Keratinocyte (primary cell): ENCODE results near the gene GLA. TPM values are rescaled to one million over a fixed set of nuclear protein-coding genes. Genes with fewer than 3 reads are reported as not detected.

Experiments used
- DNase-seq: peaks from one replicate; pipeline ENCODE4 v3.0.0-alpha.2; 2011; ENCODE audit warnings: low read depth, missing footprints, low spot score
- FAIRE-seq: peaks from 2 replicates; lab custom pipeline; 2011; peaks lifted over from hg19 to GRCh38; lab: Jason Lieb, UNC
- H2AFZ ChIP-seq: 2 replicates; pipeline ENCODE4 v1.6.0; 2012; ENCODE audit warnings: low read length, control low read depth, inconsistent platforms; ENCODE audit not compliant: control insufficient read depth
- H3K27ac ChIP-seq: 2 replicates; pipeline ENCODE4 v1.5.1; 2011; ENCODE audit warnings: low read length; ENCODE audit not compliant: control insufficient read depth, insufficient read depth
- H3K27me3 ChIP-seq: 3 replicates; pipeline ENCODE4 v1.6.0; 2011; ENCODE audit warnings: low read length; ENCODE audit not compliant: control insufficient read depth, insufficient read depth; ENCODE audit errors: extremely low read depth
- H3K36me3 ChIP-seq, 2 experiments: 2 replicates in 1 of 2; 3 replicates in 1 of 2; pipeline ENCODE4 v1.5.1; 2011; ENCODE audit warnings: low read length in 2 of 2, mild to moderate bottlenecking in 1 of 2; ENCODE audit not compliant: control insufficient read depth in 2 of 2, insufficient read depth in 2 of 2; ENCODE audit errors: extremely low read depth in 1 of 2
- H3K4me1 ChIP-seq: 3 replicates; pipeline ENCODE4 v1.5.1; 2011; ENCODE audit warnings: low read length; ENCODE audit not compliant: control insufficient read depth, insufficient read depth; ENCODE audit errors: extremely low read depth
- H3K4me2 ChIP-seq: 3 replicates; pipeline ENCODE4 v1.6.0; 2011; ENCODE audit warnings: low read depth, low read length; ENCODE audit not compliant: control insufficient read depth, insufficient read depth; ENCODE audit errors: extremely low read depth
- H3K4me3 ChIP-seq, 3 experiments: fragments of 200-600 bp in 1 of 3; sonication (generic) in 1 of 3; 2 replicates in 2 of 3; 3 replicates in 1 of 3; pipeline ENCODE4 v1.5.1; 2011 to 2016; ENCODE audit warnings: low read length in 3 of 3, mild to moderate bottlenecking in 3 of 3, control low read depth in 2 of 3, inconsistent platforms in 1 of 3, low read depth in 1 of 3, mixed read lengths in 1 of 3, mixed run types in 1 of 3, moderate library complexity in 1 of 3; ENCODE audit not compliant: control insufficient read depth in 2 of 3, insufficient read depth in 2 of 3; ENCODE audit errors: extremely low read depth in 1 of 3
- H3K79me2 ChIP-seq: 2 replicates; pipeline ENCODE4 v1.6.0; 2012; ENCODE audit warnings: low read length; ENCODE audit not compliant: control insufficient read depth, insufficient read depth
- H3K9ac ChIP-seq: 3 replicates; pipeline ENCODE4 v1.6.0; 2011; ENCODE audit warnings: low read length; ENCODE audit not compliant: control insufficient read depth, insufficient read depth; ENCODE audit errors: extremely low read depth
- H3K9me1 ChIP-seq: 3 replicates; pipeline ENCODE4 v1.6.0; 2011; ENCODE audit warnings: low read length; ENCODE audit not compliant: control insufficient read depth, insufficient read depth; ENCODE audit errors: extremely low read depth
- H3K9me3 ChIP-seq: 2 replicates; pipeline ENCODE4 v1.5.1; 2012; ENCODE audit warnings: low read depth, low read length; ENCODE audit not compliant: control insufficient read depth
- H4K20me1 ChIP-seq: 3 replicates; pipeline ENCODE4 v1.6.0; 2011; ENCODE audit warnings: low read length; ENCODE audit not compliant: control insufficient read depth, insufficient read depth; ENCODE audit errors: extremely low read depth
- CTCF ChIP-seq, 3 experiments: IDR thresholded peaks in 1 of 3; conservative IDR thresholded peaks in 1 of 3; optimal IDR thresholded peaks in 1 of 3; 2 replicates in 2 of 3; 3 replicates in 1 of 3; pipeline versions ENCODE3 to v1.5.1; 2011; ENCODE audit warnings: low read length in 3 of 3, mild to moderate bottlenecking in 3 of 3, moderate library complexity in 2 of 3, control low read depth in 1 of 3, inconsistent platforms in 1 of 3; ENCODE audit not compliant: insufficient read depth in 2 of 3; ENCODE audit errors: extremely low read depth in 1 of 3
- EZH2 ChIP-seq: IDR thresholded peaks from one replicate; pipeline ENCODE4 v1.6.1; 2012; ENCODE audit warnings: inconsistent platforms, mild to moderate bottlenecking, low read length, moderate library complexity
- dilution Hi-C: fragments of 300-500 bp; cut with MboI; formaldehyde crosslinking; loops from one replicate; pipeline ENCODE4 v1.7.0; 2020; ENCODE audit warnings: low sequenced_read_pairs; ENCODE audit not compliant: extremely low pct_ligation_motif_present
- polyA plus RNA-seq, 5 experiments: library from polyadenylated mRNA; depleted of rRNA in 3 of 5; stranded (reverse) in 3 of 5; stranded (forward) in 1 of 5; unstranded in 1 of 5; fragments of >200 nt; gene quantifications; 1 replicate in 1 of 5; 2 replicates in 3 of 5; 3 replicates in 1 of 5; pipeline versions ENCODE4 v1.2.1 to v1.2.3, GENCODE V29; 2011 to 2012; ENCODE audit warnings: missing spikeins in 2 of 5, low read depth in 1 of 5, low replicate concordance in 1 of 5

Gene GLA
- polyA plus RNA-seq, 1 donor (not counting 4 experiments of a cell fraction or from before 2014, with no cell fraction given): 62.1 TPM

- Histone ChIP-seq H3K9me3 (no peaks in the 10 kb centered on the region), H3K36me3 (peaks cover 1 to 8% of the 10 kb centered on the region in 2 experiments), H4K20me1 (no peaks in the 10 kb centered on the region), H3K4me2 (peak overlapping the region; percentile 79), H3K4me1 (peaks cover 6% of the 10 kb centered on the region), H3K4me3 (peak overlapping the region; percentile 56 to 79 (median 70)), H2AFZ (no peak overlapping the region), H3K79me2 (peaks cover 16% of the 10 kb centered on the region), H3K27ac (peak overlapping the region; percentile 86), H3K27me3 (no peaks in the 10 kb centered on the region), H3K9me1 (no peaks in the 10 kb centered on the region), H3K9ac (peak overlapping the region; percentile 88)
- no peak for DNase-seq
- dilution Hi-C loops: no loop called here
- TF ChIP-seq EZH2: no peak
- no peak for TF ChIP-seq CTCF (optimal IDR thresholded peaks at IDR 0.05 in 1 of 3, IDR thresholded peaks at IDR 0.05 in 1 of 3, conservative IDR thresholded peaks at IDR 0.05 in 1 of 3; ENCODE audit: extremely low read depth in 1 of 3, insufficient read depth in 2 of 3, low read length in 3 of 3)
- FAIRE-seq: no peak
These were observed 15.9 kb downstream of the GLA start for GRCh38 chrX:101391831-101392230.

GRCh38 chrX:101390664-101391525, 16.8 kb downstream of the GLA start, which contains the start of gene RPL36A:
RPL36A (plus strand) TSS chrX:101391011; CDS start chrX:101391044, 33 bp downstream.
- no peak for FAIRE-seq
- H4K20me1 ChIP-seq: no peaks in the 10 kb centered on the region

More at GRCh38 chrX:101390664-101391525, 16.8 kb downstream of the GLA start, which contains the start of gene RPL36A:
- peaks cover 1 to 8% of the 10 kb centered on the region in 2 experiments for H3K36me3 ChIP-seq
- DNase-seq: peak; percentile 67
- H3K4me3 ChIP-seq: peak within 1 kb of the TSS; percentile 56 to 79 (median 70)
- H2AFZ ChIP-seq: peak within 1 kb of the TSS; percentile 68
- peaks cover 16% of the 10 kb centered on the region for H3K79me2 ChIP-seq
- no peaks in the 10 kb centered on the region for H3K9me1 ChIP-seq
- dilution Hi-C loops: no loop called here
- peak within 1 kb of the TSS; percentile 88 for H3K9ac ChIP-seq
- no peaks in the 10 kb centered on the region for H3K27me3 ChIP-seq
- peak within 1 kb of the TSS; percentile 79 for H3K4me2 ChIP-seq
- peak within 1 kb of the TSS; percentile 86 for H3K27ac ChIP-seq
- peaks cover 6% of the 10 kb centered on the region for H3K4me1 ChIP-seq
- TF ChIP-seq EZH2 (no peak), CTCF (optimal IDR thresholded peaks at IDR 0.05 in 1 of 3, IDR thresholded peaks at IDR 0.05 in 1 of 3, conservative IDR thresholded peaks at IDR 0.05 in 1 of 3; ENCODE audit: extremely low read depth in 1 of 3, insufficient read depth in 2 of 3, low read length in 3 of 3) (peak; percentile 65 to 73 (median 66))
- H3K9me3 ChIP-seq: no peaks in the 10 kb centered on the region
